ENCODE measurements around the gene XKR8.
"Not testable (repeated sequence)": the region's sequence is repeated elsewhere in the genome, so short reads cannot be mapped to it uniquely, and the experiment has no call there.

- TF ChIP-seq POLR2AphosphoS5, CTCF (IDR thresholded peaks at IDR 0.05): not testable (repeated sequence)
These were observed 43.3 kb downstream of the XKR8 start for GRCh38 chr1:28003117-28003516.
